HCT116 (cell line): ENCODE measurements around the gene RASL10A.
"Not testable (repeated sequence)": the region's sequence is repeated elsewhere in the genome, so short reads cannot be mapped to it uniquely, and the experiment has no call there.

Source experiments
- CTCF ChIP-seq, 3 experiments: fragments of 200-600 bp in 1 of 3; sonication (generic) in 1 of 3; IDR thresholded peaks in 2 of 3; conservative IDR thresholded peaks in 1 of 3; 2 replicates each; pipeline ENCODE4 v1.5.1; 2012 to 2017; ENCODE audit warnings: low read depth in 2 of 3, low read length in 2 of 3, antibody characterized with exemption in 1 of 3, borderline replicate concordance in 1 of 3, control low read depth in 1 of 3, mild to moderate bottlenecking in 1 of 3, mixed read lengths in 1 of 3, mixed run types in 1 of 3, moderate library complexity in 1 of 3; ENCODE audit not compliant: insufficient read depth in 1 of 3
- ELF1 ChIP-seq: IDR thresholded peaks from 2 replicates; pipeline ENCODE4 v1.6.1; 2012; ENCODE audit warnings: low read depth, borderline replicate concordance
- EZH2 ChIP-seq: fragments of 200-600 bp; sonication (generic); IDR thresholded peaks from 2 replicates; pipeline ENCODE4 v1.6.1; 2017; ENCODE audit warnings: antibody characterized with exemption, mixed run types
- JUND ChIP-seq: IDR thresholded peaks from 2 replicates; pipeline ENCODE4 v1.6.1; 2012
- MAX ChIP-seq: IDR thresholded peaks from 2 replicates; pipeline ENCODE4 v1.6.1; 2012
- POLR2A ChIP-seq: IDR thresholded peaks from 2 replicates; pipeline ENCODE4 v1.7.0; 2011; ENCODE audit warnings: borderline replicate concordance; ENCODE audit not compliant: insufficient read depth, insufficient read length; ENCODE audit errors: extremely low read depth
- POLR2AphosphoS5 ChIP-seq: IDR thresholded peaks from 2 replicates; pipeline ENCODE4 v1.6.1; 2011; ENCODE audit warnings: mild to moderate bottlenecking, low read depth, low read length, moderate library complexity
- RAD21 ChIP-seq: IDR thresholded peaks from 2 replicates; pipeline ENCODE4 v1.6.1; 2012; ENCODE audit warnings: low read depth, mild to moderate bottlenecking
- REST ChIP-seq: IDR thresholded peaks from 2 replicates; pipeline ENCODE4 v1.6.1; 2012; ENCODE audit warnings: low read depth
- SP1 ChIP-seq: IDR thresholded peaks from 2 replicates; pipeline ENCODE4 v1.6.1; 2012; ENCODE audit warnings: low read depth
- SRF ChIP-seq: IDR thresholded peaks from 2 replicates; pipeline ENCODE4 v1.6.1; 2012; ENCODE audit warnings: low read depth
- YY1 ChIP-seq: IDR thresholded peaks from 2 replicates; pipeline ENCODE4 v1.6.1; 2011; ENCODE audit warnings: low read length, low read depth, moderate library complexity, mild to moderate bottlenecking; ENCODE audit not compliant: insufficient replicate concordance; ENCODE audit errors: extremely low read depth
- ZBTB33 ChIP-seq: IDR thresholded peaks from 2 replicates; pipeline ENCODE4 v1.6.1; 2011; ENCODE audit warnings: mild to moderate bottlenecking, low read length, moderate library complexity; ENCODE audit not compliant: insufficient replicate concordance; ENCODE audit errors: extremely low read depth
- ZNF274 ChIP-seq: fragments of 200-500 bp; sonication (Bioruptor generic); IDR thresholded peaks from 2 replicates; pipeline ENCODE4 v1.6.1; 2014; ENCODE audit warnings: mild to moderate bottlenecking, low read depth, low read length, inconsistent platforms

- TF ChIP-seq POLR2AphosphoS5; CTCF (IDR thresholded peaks at IDR 0.05 in 2 of 3, conservative IDR thresholded peaks at IDR 0.05 in 1 of 3; ENCODE audit: borderline replicate concordance in 1 of 3, insufficient read depth in 1 of 3, low read depth in 2 of 3, low read length in 2 of 3); POLR2A; YY1; ZNF274; EZH2; JUND; MAX; REST; RAD21; SRF; ZBTB33; ELF1; SP1: not testable (repeated sequence)
These were observed 29.4 kb upstream of the RASL10A start for GRCh38 chr22:29344889-29345288.
